Measurements from ENCODE around the gene LMBRD1. TPM values are rescaled to one million over a fixed set of nuclear protein-coding genes. Genes with fewer than 3 reads are reported as not detected.

The LMBRD1 gene
- polyA plus RNA-seq, 2 of the 4 experiments (the other 2 are of a cell fraction), result 14.1 to 23.8 TPM

GRCh38 chr6:69735027-69735426 lies 61.8 kb downstream of the LMBRD1 start:
- no peaks in the 10 kb centered on the region for H3K9me3 ChIP-seq
- H3K4me2 ChIP-seq, result no peak overlapping the region
- ChIA-PET CTCF (interaction anchor here (0.6 to 1.6 kb wide), 3 partner anchors 62 to 924 kb away, joined by 3 to 5 read pairs (median 4); partner anchors contain the start of gene LMBRD1), POLR2A (no interaction called here)
- DNase-seq (ENCODE audit: low read depth in 1 of 2, low spot score in 1 of 2) (no peak), ATAC-seq (no peak), FAIRE-seq (no peak)
- WGBS (ENCODE audit: missing lambda C conversion rate), result 93% methylated on average over 4 of the region's 4 CpGs
- H3K27ac ChIP-seq, result no peak overlapping the region
- TF ChIP-seq REST (IDR thresholded peaks at IDR 0.05) (no peak), ELK1 (IDR thresholded peaks at IDR 0.05; ENCODE audit: low read depth, low read length) (no peak), TFCP2L1 (CRISPR knock-in tag; IDR thresholded peaks at IDR 0.05) (no peak), CHD2 (IDR thresholded peaks at IDR 0.05; ENCODE audit: low read length, partially characterized antibody) (no peak), RFX5 (IDR thresholded peaks at IDR 0.05) (no peak), JUN (IDR thresholded peaks at IDR 0.05) (no peak), EP300 (IDR thresholded peaks at IDR 0.05) (no peak), JUNB (IDR thresholded peaks at IDR 0.05) (no peak), NFE2L2 (conservative IDR thresholded peaks at IDR 0.05; ENCODE audit: low read length) (no peak), KDM1A (IDR thresholded peaks at IDR 0.05; ENCODE audit: low read depth) (no peak), MAFK (IDR thresholded peaks at IDR 0.05; ENCODE audit: partially characterized antibody) (no peak), CBX8 (IDR thresholded peaks at IDR 0.05) (no peak), FOSB (CRISPR knock-in tag; IDR thresholded peaks at IDR 0.05) (no peak), MAZ (IDR thresholded peaks at IDR 0.05; ENCODE audit: borderline replicate concordance, low read depth, low read length) (no peak), E2F6 (IDR thresholded peaks at IDR 0.05; ENCODE audit: borderline replicate concordance, low read depth) (no peak)
- no peaks in the 10 kb centered on the region for H3K4me1 ChIP-seq
- no peak overlapping the region for H3K4me3 ChIP-seq

GRCh38 chr6:69732640-69733039 lies 64.2 kb downstream of the LMBRD1 start:
- no peaks in the 10 kb centered on the region for H3K9me3 ChIP-seq
- DNase-seq (ENCODE audit: low read depth in 1 of 2, low spot score in 1 of 2) (no peak), ATAC-seq (no peak), FAIRE-seq (no peak)
- no peak overlapping the region for H3K4me3 ChIP-seq
- WGBS (ENCODE audit: missing lambda C conversion rate), result 46% methylated on average over 2 of the region's 2 CpGs
- CTCF ChIA-PET, result no interaction called here
- TF ChIP-seq CHD4 (IDR thresholded peaks at IDR 0.05; ENCODE audit: borderline replicate concordance) (no peak), RAD21 (conservative IDR thresholded peaks at IDR 0.05 in 1 of 2, IDR thresholded peaks at IDR 0.05 in 1 of 2) (peak; percentile 13 to 20; a peak in 2 of 5 replicates)
- POLR2A ChIA-PET, result no interaction called here
- no peaks in the 10 kb centered on the region for H3K4me1 ChIP-seq
- H3K4me2 ChIP-seq, result no peak overlapping the region
- no peak overlapping the region for H3K27ac ChIP-seq

- 46% methylated on average over 2 of the region's 2 CpGs for WGBS (ENCODE audit: missing lambda C conversion rate)
- ChIA-PET CTCF (no interaction called here), POLR2A (no interaction called here)
- Histone ChIP-seq H3K4me3 (no peak overlapping the region), H3K27ac (no peak overlapping the region), H3K4me1 (no peaks in the 10 kb centered on the region), H3K9me3 (no peaks in the 10 kb centered on the region), H3K4me2 (no peak overlapping the region)
- no peak for FAIRE-seq
- DNase-seq (ENCODE audit: low read depth in 1 of 2, low spot score in 1 of 2), result no peak
- ATAC-seq, result no peak
- TF ChIP-seq TP53 (CRISPR knock-in tag; IDR thresholded peaks at IDR 0.05) (no peak), EHF (CRISPR knock-in tag; IDR thresholded peaks at IDR 0.05) (no peak), CHD2 (IDR thresholded peaks at IDR 0.05; ENCODE audit: low read length, partially characterized antibody) (no peak), CHD4 (IDR thresholded peaks at IDR 0.05; ENCODE audit: borderline replicate concordance) (no peak), BHLHE40 (IDR thresholded peaks at IDR 0.05; ENCODE audit: low read depth, low read length) (no peak), POLR2A (IDR thresholded peaks at IDR 0.05; ENCODE audit: low read length) (no peak), USF2 (IDR thresholded peaks at IDR 0.05) (no peak), CEBPB (IDR thresholded peaks at IDR 0.05) (no peak), JUN (IDR thresholded peaks at IDR 0.05) (no peak), ZFP36 (IDR thresholded peaks at IDR 0.05; ENCODE audit: borderline replicate concordance, partially characterized antibody) (no peak), PHF8 (IDR thresholded peaks at IDR 0.05; ENCODE audit: borderline replicate concordance, low read depth) (no peak), REST (IDR thresholded peaks at IDR 0.05) (no peak), MYC (IDR thresholded peaks at IDR 0.05; ENCODE audit: borderline replicate concordance, low read length) (no peak)
These were observed 64.8 kb downstream of the LMBRD1 start for GRCh38 chr6:69732045-69732444.
